HK-2 (cell line): ENCODE data around the gene DNTT.

Experiments
- DNase-seq: peaks from one replicate; pipeline ENCODE4 v3.0.0-alpha.2; 2018; ENCODE audit not compliant: unreplicated experiment

DNTT gene

DNA sequence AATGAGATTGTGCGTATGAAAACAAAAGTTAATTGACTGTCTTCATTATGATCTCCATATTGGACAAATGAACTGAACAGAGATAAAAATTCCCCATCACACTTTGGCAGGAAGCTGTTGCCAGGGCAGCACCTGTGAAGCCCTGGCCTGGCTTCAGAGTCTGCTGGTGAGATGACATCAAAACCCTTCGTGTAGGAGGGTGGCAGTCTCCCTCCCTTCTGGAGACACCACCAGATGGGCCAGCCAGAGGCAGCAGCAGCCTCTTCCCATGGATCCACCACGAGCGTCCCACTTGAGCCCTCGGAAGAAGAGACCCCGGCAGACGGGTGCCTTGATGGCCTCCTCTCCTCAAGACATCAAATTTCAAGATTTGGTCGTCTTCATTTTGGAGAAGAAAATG lies at the start of gene DNTT:
Gene DNTT, plus strand, starts transcription at position 205 of the 400 bp plus-strand sequence. Its CDS starts 64 bp downstream, at position 269.
- DNase-seq: no peak

- no peak for DNase-seq
Measured at GRCh38 chr10:96254976-96255375, 49.3 kb upstream of the DNTT start.

DNA sequence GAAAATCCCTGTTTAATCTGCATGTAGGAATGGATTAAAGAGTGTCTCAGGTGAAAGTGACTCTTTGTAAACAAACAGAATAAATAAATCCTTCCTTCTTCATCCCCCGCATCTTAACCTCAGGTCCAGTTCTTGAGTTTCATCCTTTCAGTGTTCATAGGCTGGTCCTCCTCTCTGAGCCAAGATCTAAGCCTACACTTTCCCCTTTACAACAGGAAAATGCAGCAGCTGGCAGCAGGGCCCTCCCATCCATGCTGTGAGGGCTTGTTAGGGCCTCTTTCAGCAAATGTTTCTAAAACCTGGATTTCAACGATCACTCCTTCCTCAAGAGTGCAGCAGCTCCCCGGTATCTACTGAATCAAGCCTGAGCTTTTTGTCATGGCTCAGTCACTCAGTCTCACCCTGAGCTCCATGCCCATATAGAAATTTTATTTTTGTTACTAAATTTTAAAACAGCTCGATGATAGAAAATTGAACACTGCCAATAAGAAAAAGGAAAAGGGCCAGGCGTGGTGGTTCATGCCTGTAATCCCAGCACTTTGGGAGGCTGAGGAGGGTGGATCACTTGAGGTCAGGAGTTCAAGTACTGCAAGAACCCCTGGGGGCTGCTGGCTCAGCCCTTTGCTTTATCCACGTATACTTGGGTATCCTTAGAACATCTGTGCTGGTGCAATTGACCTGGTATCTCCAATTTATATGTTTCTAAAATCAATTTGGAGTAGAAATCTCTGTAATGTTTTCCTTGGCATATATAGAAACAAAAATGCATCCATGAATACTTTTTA lies 48.5 kb upstream of the DNTT start:
- DNase-seq: no peak

DNA sequence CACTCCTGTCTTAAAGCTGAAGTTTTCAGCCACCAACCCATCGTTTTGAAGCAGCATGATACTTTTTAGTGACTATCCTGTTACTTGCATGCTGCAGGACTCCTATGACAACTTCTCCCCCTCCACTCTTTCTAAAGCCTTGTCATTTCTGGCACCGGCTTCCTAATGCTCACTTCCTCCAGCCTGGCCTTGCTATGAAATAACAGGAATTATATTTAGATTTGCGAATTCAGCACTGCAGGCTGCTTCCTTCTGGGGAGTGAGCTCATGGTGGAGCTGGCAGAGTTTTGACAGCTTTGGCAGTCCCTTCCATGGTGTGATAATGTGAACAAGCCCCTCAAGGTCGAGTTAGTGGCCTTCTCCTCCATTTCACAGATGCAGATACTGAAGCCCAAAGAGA lies 46.3 kb upstream of the DNTT start:
- DNase-seq: no peak

GRCh38 chr10:96259150-96259549 lies 45.1 kb upstream of the DNTT start:
- no peak for DNase-seq

DNA sequence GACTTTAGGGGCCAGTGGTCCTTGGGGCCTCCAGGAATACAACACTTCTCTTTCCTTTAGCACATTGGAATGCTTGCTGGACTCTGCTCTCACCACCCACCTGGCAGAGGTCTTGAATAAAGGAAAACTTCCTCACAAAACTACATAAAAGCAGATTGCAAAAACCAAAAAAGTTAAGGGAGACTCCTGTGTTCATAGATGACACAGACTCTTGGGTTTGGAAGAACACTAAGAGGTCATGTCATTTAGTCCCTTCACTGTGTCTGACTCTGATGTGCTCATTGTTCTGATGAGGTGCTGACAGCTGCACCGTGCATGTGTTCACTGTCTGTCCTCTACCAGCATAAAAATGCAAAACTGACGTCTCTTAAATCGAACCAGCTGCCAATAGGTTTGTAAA lies 44.2 kb upstream of the DNTT start:
- no peak for DNase-seq

- no peak for DNase-seq
Measured at GRCh38 chr10:96261132-96261531, 43.1 kb upstream of the DNTT start.

GRCh38 chr10:96261930-96262329 lies 42.3 kb upstream of the DNTT start:
- no peak for DNase-seq

- no peak for DNase-seq
Measured at GRCh38 chr10:96263176-96263575, 41.1 kb upstream of the DNTT start.

DNA sequence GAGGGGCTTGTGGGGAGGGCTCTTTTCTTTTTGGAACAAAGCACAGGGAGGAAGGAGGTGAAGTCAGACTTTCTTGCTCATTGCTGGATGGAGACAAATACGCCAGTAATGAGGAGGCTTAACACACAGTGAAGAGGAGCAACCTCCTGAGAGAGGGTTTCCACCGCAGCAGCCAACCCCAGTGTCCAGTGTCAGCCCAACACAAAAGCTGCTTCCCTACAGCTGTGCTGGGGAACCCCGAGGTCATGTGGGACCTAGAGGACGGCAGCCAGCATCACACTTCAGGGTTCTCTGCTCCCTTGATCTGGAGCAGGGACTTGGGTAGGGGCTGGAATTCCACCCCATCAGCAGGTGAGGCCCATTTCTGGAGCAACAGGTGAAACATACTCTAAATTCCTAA lies 40.6 kb upstream of the DNTT start:
- DNase-seq: no peak

GRCh38 chr10:96264938-96265337 lies 39.3 kb upstream of the DNTT start:
- no peak for DNase-seq

- no peak for DNase-seq
Measured at GRCh38 chr10:96266118-96266770, 38.0 kb upstream of the DNTT start.

DNA sequence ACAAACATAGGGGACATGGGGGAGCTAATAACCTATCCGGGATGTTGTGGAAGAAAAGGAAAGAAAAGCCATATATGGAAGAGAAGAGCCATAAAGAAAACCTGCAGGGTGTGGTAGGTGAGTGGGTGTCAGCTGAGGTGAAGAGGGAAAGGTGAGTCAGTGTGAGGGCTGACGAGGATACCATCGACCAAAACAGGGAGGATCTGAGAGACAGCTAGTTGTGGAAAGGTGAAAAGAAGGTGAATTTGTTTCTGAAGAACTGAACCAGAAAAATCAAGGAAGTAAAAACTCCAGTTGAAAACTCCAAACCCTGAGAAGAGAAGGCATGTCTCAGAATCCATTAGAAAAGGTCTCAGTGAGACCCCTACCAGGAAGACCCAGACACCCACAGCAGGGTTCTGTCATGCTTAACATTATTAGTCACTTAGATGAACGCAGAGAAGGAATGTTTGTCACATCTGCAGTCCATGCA lies 37.0 kb upstream of the DNTT start:
- no peak for DNase-seq

GRCh38 chr10:96268341-96268909 lies 35.8 kb upstream of the DNTT start:
- no peak for DNase-seq

DNA sequence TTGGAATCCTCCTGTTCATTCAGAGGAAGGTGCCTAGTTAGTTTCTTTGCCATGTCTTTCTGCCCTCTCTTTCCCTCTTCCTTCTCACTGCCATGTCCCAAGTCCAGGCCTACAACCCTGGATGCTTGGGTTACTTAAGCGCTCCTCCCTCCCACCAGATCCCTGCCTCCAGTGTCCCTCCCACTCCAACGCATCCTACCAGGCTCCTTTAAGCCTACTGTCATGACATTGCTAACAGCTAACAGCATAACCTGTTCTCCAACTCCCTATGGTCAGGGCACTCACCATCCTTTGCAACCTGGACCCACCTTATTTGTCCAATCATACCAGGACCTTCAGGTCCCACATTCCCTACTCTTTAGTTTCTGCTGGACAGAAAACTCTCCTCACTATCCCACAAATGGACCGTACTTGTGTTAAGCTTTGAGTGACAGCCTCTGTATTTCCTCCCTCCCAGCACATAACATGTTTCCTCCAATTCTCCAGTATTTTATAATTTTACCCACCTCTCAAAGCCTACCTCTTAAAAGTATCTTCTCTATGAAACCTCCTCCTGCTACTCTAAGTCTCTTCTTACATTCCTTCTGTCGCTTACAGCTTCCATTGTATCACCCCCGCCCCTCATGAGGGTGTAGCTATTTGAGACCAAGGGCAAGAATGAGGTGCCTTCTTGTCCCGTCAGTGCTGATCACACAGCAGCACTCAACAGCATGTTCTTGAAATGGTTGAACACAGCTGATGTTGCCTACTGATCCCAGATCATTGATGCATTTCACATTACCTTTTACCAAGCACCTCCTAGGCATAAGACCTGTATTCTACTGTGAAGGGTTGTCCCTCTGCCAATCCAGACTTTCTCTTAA lies 34.6 kb upstream of the DNTT start:
- no peak for DNase-seq

DNA sequence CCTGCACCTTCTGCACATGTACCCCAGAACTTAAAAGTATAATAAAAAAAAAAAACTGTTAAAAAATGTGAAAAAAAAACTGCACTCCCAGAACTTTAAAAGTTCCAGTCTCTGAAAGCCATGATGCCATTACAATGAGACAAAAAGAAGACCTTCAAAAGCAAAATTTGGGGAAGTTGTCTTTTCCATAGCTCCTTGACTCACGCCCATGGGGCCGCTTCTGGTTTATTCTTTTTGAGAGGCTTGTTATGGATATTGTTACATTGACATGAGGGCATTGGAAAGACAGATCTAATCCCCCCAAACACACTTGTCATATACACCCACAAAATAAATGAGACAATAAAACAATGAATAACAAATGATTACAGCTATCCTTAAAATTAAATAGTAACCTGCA lies 33.7 kb upstream of the DNTT start:
- DNase-seq: no peak

- DNase-seq: no peak
Measured at GRCh38 chr10:96271016-96271815, 33.0 kb upstream of the DNTT start, which contains the start of gene BLNK. Gene BLNK (minus strand): TSS chr10:96271569. CDS start chr10:96271398, 171 bp downstream.

DNA sequence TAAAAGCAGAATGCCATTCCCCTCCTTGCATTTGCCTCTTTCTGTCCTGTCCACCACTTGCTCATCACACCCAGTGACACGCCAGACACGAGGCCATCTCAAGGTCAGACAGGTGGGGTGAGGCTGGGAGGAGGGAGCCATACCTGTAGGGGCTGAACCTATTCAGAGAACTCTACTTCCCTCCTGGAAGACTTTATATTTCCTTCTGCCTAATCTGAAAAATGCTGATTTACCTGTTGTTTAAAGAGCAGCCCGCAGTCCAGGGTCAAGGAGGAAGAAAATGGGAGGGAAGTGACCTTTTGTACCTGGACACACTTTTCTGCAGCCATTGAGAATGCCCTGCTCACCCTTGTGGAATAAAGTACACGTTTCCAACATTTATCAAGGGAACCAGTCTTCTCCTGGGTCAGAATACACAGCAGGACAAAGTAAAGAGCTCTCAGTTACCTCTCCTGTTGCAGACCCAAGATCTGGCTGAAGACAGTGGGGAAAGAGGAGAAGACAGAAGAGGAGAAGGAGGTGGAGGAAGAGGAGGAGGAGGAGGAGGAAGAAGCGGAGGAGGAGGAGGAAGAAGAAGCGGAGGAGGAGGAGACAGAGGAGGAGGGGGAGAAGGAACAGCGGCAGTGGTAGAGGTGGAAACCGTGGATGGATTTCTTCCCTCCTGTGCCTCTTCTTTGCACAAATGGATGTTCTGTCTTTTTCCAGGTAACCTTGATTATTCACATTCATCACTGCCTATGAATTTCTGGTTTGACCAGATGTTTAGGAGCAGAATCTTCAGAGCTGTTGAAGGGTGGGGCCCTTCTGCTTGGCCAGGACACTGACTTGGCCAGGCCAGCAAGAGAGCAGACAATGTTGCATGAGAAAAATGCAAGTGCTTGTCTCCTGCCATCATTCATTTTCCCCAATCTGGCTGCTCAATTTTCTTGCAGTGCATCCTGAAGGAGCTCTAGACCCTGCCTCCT lies 31.6 kb upstream of the DNTT start:
- DNase-seq: no peak

GRCh38 chr10:96275685-96276418 lies 28.4 kb upstream of the DNTT start:
- DNase-seq: no peak
